OCI-LY7 (cell line): ENCODE data around the gene ARSK.

ENCODE experiments used
- EZH2phosphoT487 ChIP-seq: fragments of 200-600 bp; sonication (generic); IDR thresholded peaks from 2 replicates; pipeline ENCODE4 v1.6.1; 2018; ENCODE audit warnings: low read depth, borderline replicate concordance, mild to moderate bottlenecking, mixed run types, antibody characterized with exemption, low read length, moderate library complexity, mixed read lengths
- TF ChIP-seq, protein P1 (sequence below): fragments of 200-600 bp; sonication (generic); conservative IDR thresholded peaks from 2 replicates; pipeline ENCODE4 v1.5.1; 2014; ENCODE audit warnings: mild to moderate bottlenecking, antibody characterized with exemption, low read length, moderate library complexity, mixed read lengths

DNA sequence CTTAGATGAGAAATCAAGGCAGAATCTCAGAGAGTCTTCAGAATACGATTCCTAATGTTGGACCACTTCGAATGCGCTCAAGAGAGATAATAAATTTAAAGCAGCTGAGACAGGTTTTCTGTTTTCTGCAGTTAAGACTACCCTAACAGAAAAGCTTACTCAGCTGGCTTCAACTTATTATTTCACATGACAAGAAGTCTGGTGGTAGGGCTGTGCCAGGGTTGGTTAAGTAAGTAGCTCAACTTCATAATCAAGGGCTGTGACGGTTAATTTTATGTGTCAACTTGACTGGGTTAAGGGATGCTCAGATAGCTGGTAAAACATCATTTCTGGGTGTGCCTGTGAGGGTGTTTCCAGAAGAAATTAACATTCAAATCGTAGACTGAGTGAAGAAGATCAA is 68.8 kb downstream of the ARSK start:
- TF ChIP-seq, protein P1, sequence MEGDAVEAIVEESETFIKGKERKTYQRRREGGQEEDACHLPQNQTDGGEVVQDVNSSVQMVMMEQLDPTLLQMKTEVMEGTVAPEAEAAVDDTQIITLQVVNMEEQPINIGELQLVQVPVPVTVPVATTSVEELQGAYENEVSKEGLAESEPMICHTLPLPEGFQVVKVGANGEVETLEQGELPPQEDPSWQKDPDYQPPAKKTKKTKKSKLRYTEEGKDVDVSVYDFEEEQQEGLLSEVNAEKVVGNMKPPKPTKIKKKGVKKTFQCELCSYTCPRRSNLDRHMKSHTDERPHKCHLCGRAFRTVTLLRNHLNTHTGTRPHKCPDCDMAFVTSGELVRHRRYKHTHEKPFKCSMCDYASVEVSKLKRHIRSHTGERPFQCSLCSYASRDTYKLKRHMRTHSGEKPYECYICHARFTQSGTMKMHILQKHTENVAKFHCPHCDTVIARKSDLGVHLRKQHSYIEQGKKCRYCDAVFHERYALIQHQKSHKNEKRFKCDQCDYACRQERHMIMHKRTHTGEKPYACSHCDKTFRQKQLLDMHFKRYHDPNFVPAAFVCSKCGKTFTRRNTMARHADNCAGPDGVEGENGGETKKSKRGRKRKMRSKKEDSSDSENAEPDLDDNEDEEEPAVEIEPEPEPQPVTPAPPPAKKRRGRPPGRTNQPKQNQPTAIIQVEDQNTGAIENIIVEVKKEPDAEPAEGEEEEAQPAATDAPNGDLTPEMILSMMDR, result no peak
- TF ChIP-seq EZH2phosphoT487, result no peak
